ENCODE results near the gene SLX9.

SLX9 gene

GRCh38 chr21:44984792-44985440 lies 45.1 kb downstream of the SLX9 start:
- Mint-ChIP-seq H3K9me3 (no peaks in the 10 kb centered on the region), H3K4me3 (no peak overlapping the region), H3K4me1 (ENCODE audit: low read depth) (no peaks in the 10 kb centered on the region), H3K36me3 (ENCODE audit: low read depth) (no peaks in the 10 kb centered on the region), H3K27me3 (no peaks in the 10 kb centered on the region), H3K27ac (no peak overlapping the region)

- Mint-ChIP-seq H3K4me3 (no peak overlapping the region), H3K36me3 (ENCODE audit: low read depth) (no peaks in the 10 kb centered on the region), H3K9me3 (no peaks in the 10 kb centered on the region), H3K27ac (no peak overlapping the region), H3K27me3 (no peaks in the 10 kb centered on the region), H3K4me1 (ENCODE audit: low read depth) (no peaks in the 10 kb centered on the region)
Measured at GRCh38 chr21:44985441-44986401, 45.9 kb downstream of the SLX9 start.

GRCh38 chr21:44986471-44987291 lies 46.9 kb downstream of the SLX9 start:
- H3K36me3 Mint-ChIP-seq (ENCODE audit: low read depth) = no peaks in the 10 kb centered on the region

GRCh38 chr21:44987301-44987885 lies 47.6 kb downstream of the SLX9 start:
- no peak overlapping the region for H3K27ac Mint-ChIP-seq
- H3K36me3 Mint-ChIP-seq (ENCODE audit: low read depth) = no peaks in the 10 kb centered on the region
- no peak overlapping the region for H3K4me3 Mint-ChIP-seq
- H3K4me1 Mint-ChIP-seq (ENCODE audit: low read depth) = no peaks in the 10 kb centered on the region
- no peaks in the 10 kb centered on the region for H3K9me3 Mint-ChIP-seq
- no peaks in the 10 kb centered on the region for H3K27me3 Mint-ChIP-seq

More at GRCh38 chr21:44986471-44987291, 46.9 kb downstream of the SLX9 start:
- H3K27me3 Mint-ChIP-seq = no peaks in the 10 kb centered on the region
- H3K4me3 Mint-ChIP-seq = no peak overlapping the region
- H3K9me3 Mint-ChIP-seq = no peaks in the 10 kb centered on the region
- H3K27ac Mint-ChIP-seq = no peak overlapping the region
- H3K4me1 Mint-ChIP-seq (ENCODE audit: low read depth) = no peaks in the 10 kb centered on the region

- Mint-ChIP-seq H3K27ac (no peak overlapping the region), H3K4me3 (no peak overlapping the region), H3K27me3 (no peaks in the 10 kb centered on the region), H3K9me3 (no peaks in the 10 kb centered on the region), H3K4me1 (ENCODE audit: low read depth) (no peaks in the 10 kb centered on the region), H3K36me3 (ENCODE audit: low read depth) (no peaks in the 10 kb centered on the region)
Measured at GRCh38 chr21:44987886-44988606, 48.2 kb downstream of the SLX9 start.

- Mint-ChIP-seq H3K27ac (no peak overlapping the region), H3K4me1 (ENCODE audit: low read depth) (no peaks in the 10 kb centered on the region), H3K4me3 (no peak overlapping the region)
Measured at GRCh38 chr21:44988607-44989536, 49.0 kb downstream of the SLX9 start.

GRCh38 chr21:44989537-44989886 lies 49.7 kb downstream of the SLX9 start:
- H3K4me3 Mint-ChIP-seq = no peak overlapping the region
- no peaks in the 10 kb centered on the region for H3K4me1 Mint-ChIP-seq (ENCODE audit: low read depth)
- no peaks in the 10 kb centered on the region for H3K27me3 Mint-ChIP-seq
- H3K36me3 Mint-ChIP-seq (ENCODE audit: low read depth) = no peaks in the 10 kb centered on the region
- H3K9me3 Mint-ChIP-seq = no peaks in the 10 kb centered on the region
- H3K27ac Mint-ChIP-seq = no peak overlapping the region

More at GRCh38 chr21:44988607-44989536, 49.0 kb downstream of the SLX9 start:
- Mint-ChIP-seq H3K9me3 (no peaks in the 10 kb centered on the region), H3K36me3 (ENCODE audit: low read depth) (no peaks in the 10 kb centered on the region), H3K27me3 (no peaks in the 10 kb centered on the region)

- Mint-ChIP-seq H3K4me3 (no peak overlapping the region), H3K27ac (no peak overlapping the region), H3K9me3 (no peaks in the 10 kb centered on the region), H3K36me3 (ENCODE audit: low read depth) (no peaks in the 10 kb centered on the region), H3K4me1 (ENCODE audit: low read depth) (no peaks in the 10 kb centered on the region), H3K27me3 (no peaks in the 10 kb centered on the region)
Measured at GRCh38 chr21:44989943-44990780, 50.3 kb downstream of the SLX9 start.

- H3K9me3 Mint-ChIP-seq = no peaks in the 10 kb centered on the region
- H3K36me3 Mint-ChIP-seq (ENCODE audit: low read depth) = no peaks in the 10 kb centered on the region
- no peaks in the 10 kb centered on the region for H3K27me3 Mint-ChIP-seq
- H3K27ac Mint-ChIP-seq = no peak overlapping the region
- H3K4me3 Mint-ChIP-seq = no peak overlapping the region
- no peaks in the 10 kb centered on the region for H3K4me1 Mint-ChIP-seq (ENCODE audit: low read depth)
Measured at GRCh38 chr21:44990921-44991320, 51.1 kb downstream of the SLX9 start.

GRCh38 chr21:44991538-44992483 lies 52.0 kb downstream of the SLX9 start:
- Mint-ChIP-seq H3K27me3 (no peaks in the 10 kb centered on the region), H3K36me3 (ENCODE audit: low read depth) (no peaks in the 10 kb centered on the region), H3K4me1 (ENCODE audit: low read depth) (no peaks in the 10 kb centered on the region), H3K4me3 (no peak overlapping the region), H3K27ac (no peak overlapping the region), H3K9me3 (no peaks in the 10 kb centered on the region)

- H3K27ac Mint-ChIP-seq = no peak overlapping the region
- no peaks in the 10 kb centered on the region for H3K36me3 Mint-ChIP-seq (ENCODE audit: low read depth)
- no peak overlapping the region for H3K4me3 Mint-ChIP-seq
- no peaks in the 10 kb centered on the region for H3K27me3 Mint-ChIP-seq
- no peaks in the 10 kb centered on the region for H3K9me3 Mint-ChIP-seq
- no peaks in the 10 kb centered on the region for H3K4me1 Mint-ChIP-seq (ENCODE audit: low read depth)
Measured at GRCh38 chr21:44992608-44993031, 52.8 kb downstream of the SLX9 start.

All from stimulated activated naive CD8-positive, alpha-beta T cell treated with anti-CD3 and anti-CD28 coated beads, Interleukin-15, Interleukin-2, amounts not matched to agents 100 ng/mL and 50 ng/mL, for 24 hours (primary cell).